ENCODE data around the gene COTL1. TPM values are rescaled to one million over a fixed set of nuclear protein-coding genes. Genes with fewer than 3 reads are reported as not detected.

COTL1 gene
- total and polyA plus RNA-seq, 9 donors, result 13.8 to 46.4 (median 29.3) TPM

DNA sequence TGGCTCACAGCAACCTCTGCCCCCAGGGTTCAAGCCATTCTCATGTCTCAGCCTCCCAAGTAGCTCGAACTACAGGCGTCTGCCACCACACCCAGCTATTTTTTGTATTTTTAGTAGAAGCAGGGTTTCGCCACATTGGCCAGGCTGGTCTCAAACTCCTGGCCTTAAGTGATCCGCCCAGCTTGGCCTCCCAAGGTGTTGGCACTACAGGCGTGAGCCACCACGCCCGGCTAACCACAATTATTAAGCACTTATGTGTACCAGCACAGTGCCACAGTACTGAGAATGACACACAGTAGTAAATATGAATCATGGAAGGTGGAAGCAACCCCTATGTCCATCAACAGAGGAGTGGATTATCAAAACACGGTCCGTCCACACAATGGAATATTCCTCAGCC, 49.8 kb downstream of the COTL1 start:
- H3K27me3 ChIP-seq, result no peaks in the 10 kb centered on the region
- TF ChIP-seq POLR2A (IDR thresholded peaks at IDR 0.05), result no peak
- no peak for TF ChIP-seq EP300 (IDR thresholded peaks at IDR 0.05)
- TF ChIP-seq, protein P1, sequence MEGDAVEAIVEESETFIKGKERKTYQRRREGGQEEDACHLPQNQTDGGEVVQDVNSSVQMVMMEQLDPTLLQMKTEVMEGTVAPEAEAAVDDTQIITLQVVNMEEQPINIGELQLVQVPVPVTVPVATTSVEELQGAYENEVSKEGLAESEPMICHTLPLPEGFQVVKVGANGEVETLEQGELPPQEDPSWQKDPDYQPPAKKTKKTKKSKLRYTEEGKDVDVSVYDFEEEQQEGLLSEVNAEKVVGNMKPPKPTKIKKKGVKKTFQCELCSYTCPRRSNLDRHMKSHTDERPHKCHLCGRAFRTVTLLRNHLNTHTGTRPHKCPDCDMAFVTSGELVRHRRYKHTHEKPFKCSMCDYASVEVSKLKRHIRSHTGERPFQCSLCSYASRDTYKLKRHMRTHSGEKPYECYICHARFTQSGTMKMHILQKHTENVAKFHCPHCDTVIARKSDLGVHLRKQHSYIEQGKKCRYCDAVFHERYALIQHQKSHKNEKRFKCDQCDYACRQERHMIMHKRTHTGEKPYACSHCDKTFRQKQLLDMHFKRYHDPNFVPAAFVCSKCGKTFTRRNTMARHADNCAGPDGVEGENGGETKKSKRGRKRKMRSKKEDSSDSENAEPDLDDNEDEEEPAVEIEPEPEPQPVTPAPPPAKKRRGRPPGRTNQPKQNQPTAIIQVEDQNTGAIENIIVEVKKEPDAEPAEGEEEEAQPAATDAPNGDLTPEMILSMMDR (IDR thresholded peaks at IDR 0.05), result no peak
- H3K4me3 ChIP-seq, result no peak overlapping the region
- H3K27ac ChIP-seq, result no peak overlapping the region
- no peaks in the 10 kb centered on the region for H3K36me3 ChIP-seq
- no peaks in the 10 kb centered on the region for H3K9me3 ChIP-seq
- WGBS, 3 donors, result 92 to 96% (median 93%) methylated on average over 9 of the region's 9 CpGs
- intact Hi-C loops (cut with DNase I), result no loop called here
- no peak for DNase-seq
- H3K4me1 ChIP-seq (ENCODE audit: insufficient read depth), result no peaks in the 10 kb centered on the region

DNA sequence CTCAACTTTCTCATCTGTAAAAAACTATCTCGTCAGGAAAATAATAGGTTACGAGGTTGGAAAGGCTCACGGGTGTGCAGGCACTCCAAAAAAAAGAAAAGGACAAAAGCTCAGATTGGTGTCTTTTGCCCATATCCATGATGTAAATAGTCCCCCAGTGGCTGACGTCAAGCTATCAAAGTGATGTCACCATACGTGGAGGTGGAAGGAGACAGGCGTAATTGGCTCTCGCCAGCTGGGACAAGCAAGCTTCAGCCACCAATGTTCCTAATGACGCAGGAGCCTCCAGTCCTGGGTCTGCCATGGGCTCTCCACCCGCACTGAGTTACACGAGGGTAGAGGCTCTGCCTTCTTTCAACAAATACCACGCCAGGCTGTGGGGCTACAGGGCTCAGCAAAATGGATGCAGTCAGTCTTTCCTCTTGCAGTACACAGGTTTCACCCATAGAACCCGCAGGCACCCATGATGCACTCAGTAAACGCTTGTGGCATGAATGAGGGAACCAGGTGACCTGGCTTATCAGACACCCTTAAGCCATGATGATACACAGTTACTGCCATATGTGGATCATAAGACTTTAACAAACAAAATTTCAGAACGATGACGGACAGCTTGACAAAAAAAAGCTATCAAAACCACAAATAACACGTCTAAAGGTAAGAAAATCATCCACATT, 50.5 kb downstream of the COTL1 start:
- Histone ChIP-seq H3K4me3 (no peak overlapping the region), H3K27ac (no peak overlapping the region), H3K36me3 (no peaks in the 10 kb centered on the region), H3K9me3 (no peaks in the 10 kb centered on the region), H3K4me1 (ENCODE audit: insufficient read depth) (no peaks in the 10 kb centered on the region), H3K27me3 (no peaks in the 10 kb centered on the region)
- intact Hi-C loops (cut with DNase I), result no loop called here
- whole genome bisulfite sequencing, 3 donors, result 92 to 95% (median 93%) methylated on average over 16 of the region's 16 CpGs
- TF ChIP-seq POLR2A (IDR thresholded peaks at IDR 0.05) (no peak), EP300 (IDR thresholded peaks at IDR 0.05) (no peak)
- TF ChIP-seq, protein P1 (IDR thresholded peaks at IDR 0.05), result no peak
- DNase-seq, result no peak

DNA sequence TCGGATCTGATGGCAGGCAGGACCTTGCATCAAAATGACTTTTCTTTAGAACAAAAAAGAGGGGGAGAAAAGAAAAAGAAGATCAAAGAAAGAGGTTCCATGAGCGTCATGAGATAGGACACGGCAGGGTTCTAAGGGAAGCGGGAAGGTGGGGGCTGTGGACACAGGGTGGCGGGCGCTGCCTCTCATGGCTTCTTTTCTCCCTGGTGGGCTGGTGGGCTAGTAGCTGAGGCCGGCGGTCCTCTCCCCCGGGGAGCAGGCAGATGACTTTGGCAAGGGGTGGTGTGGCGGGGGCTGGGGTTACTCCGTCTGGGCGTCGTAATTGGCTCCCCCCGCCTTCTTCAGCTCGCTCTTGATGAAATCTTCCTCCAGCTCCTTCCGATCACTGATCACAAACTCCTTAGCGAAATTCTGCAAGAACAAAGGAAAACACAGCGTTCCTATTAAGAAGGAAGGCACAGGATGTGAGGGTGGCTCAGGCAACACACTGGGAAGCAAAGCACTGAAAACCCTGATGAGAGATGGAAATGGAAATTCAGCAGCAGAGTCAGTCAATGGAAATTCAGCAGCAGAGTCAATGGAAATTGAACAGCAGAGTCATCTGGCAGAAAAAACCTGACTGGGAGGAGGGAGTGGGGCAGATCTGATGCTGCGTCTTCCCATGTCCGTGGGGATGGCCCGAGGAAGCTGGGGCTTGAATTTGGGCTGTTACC, 51.2 kb downstream of the COTL1 start:
- Histone ChIP-seq H3K27me3 (no peaks in the 10 kb centered on the region), H3K27ac (no peak overlapping the region), H3K9me3 (no peaks in the 10 kb centered on the region), H3K4me1 (ENCODE audit: insufficient read depth) (no peaks in the 10 kb centered on the region), H3K4me3 (no peak overlapping the region), H3K36me3 (no peaks in the 10 kb centered on the region)
- DNase-seq, result no peak
- intact Hi-C loops (cut with DNase I), result no loop called here
- no peak for TF ChIP-seq EP300 (IDR thresholded peaks at IDR 0.05)
- TF ChIP-seq POLR2A (IDR thresholded peaks at IDR 0.05), result no peak
- TF ChIP-seq, protein P1 (IDR thresholded peaks at IDR 0.05), result no peak
- WGBS, 3 donors, result 87 to 88% (median 87%) methylated on average over 21 of the region's 21 CpGs

DNA sequence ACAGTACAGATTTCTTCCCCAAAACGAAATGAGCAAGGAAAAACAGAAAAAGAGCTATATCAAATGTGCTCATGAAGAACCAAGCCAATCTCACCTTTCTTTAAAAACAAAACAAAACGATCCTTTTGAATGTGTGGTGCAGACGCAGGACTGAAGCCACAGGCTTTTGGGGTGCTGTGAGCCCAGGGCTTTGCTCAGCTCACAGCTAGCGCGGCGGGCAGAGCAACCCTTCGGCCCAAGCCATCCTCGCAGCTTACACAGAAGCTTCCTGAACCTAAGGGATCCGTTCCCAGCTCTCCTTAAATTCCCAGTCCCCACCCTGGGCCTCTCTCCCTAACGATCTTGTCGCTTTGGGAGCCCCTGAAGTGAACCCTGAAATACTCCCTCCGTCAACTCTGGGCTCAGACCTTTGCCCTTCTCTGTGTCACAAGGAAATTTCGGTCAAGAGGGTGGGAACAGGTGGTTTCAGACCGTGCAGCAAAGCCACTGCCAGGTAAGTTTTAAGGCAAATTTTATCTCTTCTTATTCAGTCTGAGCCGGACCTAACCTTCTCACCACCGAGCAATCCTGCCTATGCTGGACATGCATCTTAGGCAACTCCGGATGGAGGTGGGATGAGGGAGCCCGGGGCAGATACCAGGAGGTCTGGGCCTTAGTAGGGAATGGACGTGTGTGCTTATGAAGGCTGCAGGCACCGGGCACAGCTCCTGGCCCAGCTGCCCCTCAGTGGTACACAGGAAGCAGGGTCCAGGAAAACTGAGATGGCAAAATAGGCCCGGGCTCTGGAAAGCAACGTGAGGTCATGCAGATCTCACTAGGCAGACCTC, 52.0 kb downstream of the COTL1 start:
- no peaks in the 10 kb centered on the region for H3K9me3 ChIP-seq
- no peaks in the 10 kb centered on the region for H3K36me3 ChIP-seq
- intact Hi-C loops (cut with DNase I), result no loop called here
- H3K4me3 ChIP-seq, result no peak overlapping the region
- H3K4me1 ChIP-seq (ENCODE audit: insufficient read depth), result no peaks in the 10 kb centered on the region
- no peaks in the 10 kb centered on the region for H3K27me3 ChIP-seq
- WGBS, 3 donors, result 90 to 91% (median 91%) methylated on average over 22 of the region's 22 CpGs
- no peak overlapping the region for H3K27ac ChIP-seq
- no peak for DNase-seq
- TF ChIP-seq EP300 (IDR thresholded peaks at IDR 0.05), result no peak
- TF ChIP-seq, protein P1 (IDR thresholded peaks at IDR 0.05), result no peak
- no peak for TF ChIP-seq POLR2A (IDR thresholded peaks at IDR 0.05)

Data from ovary (tissue), 9 donors.